Liver (tissue), 3 donors: ENCODE measurements around the gene SLC19A3.

Experiments
- EGR1 ChIP-seq, 2 donors: IDR thresholded peaks; 2 replicates each; pipeline ENCODE4 v1.6.1; 2016 to 2018; ENCODE audit warnings: antibody characterized with exemption in 2 of 2, low read depth in 2 of 2
- FOXA2 ChIP-seq: IDR thresholded peaks from 2 replicates; pipeline ENCODE4 v1.6.1; 2016; ENCODE audit warnings: antibody characterized with exemption
- GABPA ChIP-seq, 2 donors: IDR thresholded peaks in 1 of 2; conservative IDR thresholded peaks in 1 of 2; 2 replicates each; pipeline ENCODE4 v1.6.1; 2016; ENCODE audit warnings: antibody characterized with exemption in 2 of 2, mild to moderate bottlenecking in 1 of 2, moderate library complexity in 1 of 2
- NR2F2 ChIP-seq: IDR thresholded peaks from 2 replicates; pipeline ENCODE4 v1.6.1; 2016; ENCODE audit warnings: antibody characterized with exemption
- RAD21 ChIP-seq, 2 donors: IDR thresholded peaks; 2 replicates each; pipeline ENCODE4 v1.6.1; 2016; ENCODE audit warnings: antibody characterized with exemption in 2 of 2, mild to moderate bottlenecking in 2 of 2
- RXRA ChIP-seq, 2 donors: IDR thresholded peaks; 2 replicates each; pipeline ENCODE4 v1.6.1; 2017 to 2018; ENCODE audit warnings: antibody characterized with exemption in 2 of 2, mild to moderate bottlenecking in 1 of 2
- SP1 ChIP-seq: IDR thresholded peaks from 2 replicates; pipeline ENCODE4 v1.6.1; 2018; ENCODE audit warnings: antibody characterized with exemption, mild to moderate bottlenecking
- YY1 ChIP-seq: IDR thresholded peaks from 2 replicates; pipeline ENCODE4 v1.6.1; 2016; ENCODE audit warnings: antibody characterized with exemption, mild to moderate bottlenecking
- TF ChIP-seq, protein P1 (sequence below): fragments of 150-350 bp; IDR thresholded peaks from 2 replicates; pipeline ENCODE4 v1.5.1; 2017; ENCODE audit warnings: improper control_type of control experiment, low read depth, low read length; ENCODE audit not compliant: missing input control
- TF ChIP-seq, protein P2 (sequence below): IDR thresholded peaks from 2 replicates; pipeline ENCODE4 v1.6.1; 2016; ENCODE audit warnings: antibody characterized with exemption, mild to moderate bottlenecking
- TF ChIP-seq, protein P3 (sequence below): IDR thresholded peaks from 2 replicates; pipeline ENCODE4 v1.6.1; 2016; ENCODE audit warnings: antibody characterized with exemption
- TF ChIP-seq, protein P4 (sequence below): IDR thresholded peaks from 2 replicates; pipeline ENCODE4 v1.6.1; 2016; ENCODE audit warnings: antibody characterized with exemption
- donor health status: healthy.
- donor health status: healthy.

DNA sequence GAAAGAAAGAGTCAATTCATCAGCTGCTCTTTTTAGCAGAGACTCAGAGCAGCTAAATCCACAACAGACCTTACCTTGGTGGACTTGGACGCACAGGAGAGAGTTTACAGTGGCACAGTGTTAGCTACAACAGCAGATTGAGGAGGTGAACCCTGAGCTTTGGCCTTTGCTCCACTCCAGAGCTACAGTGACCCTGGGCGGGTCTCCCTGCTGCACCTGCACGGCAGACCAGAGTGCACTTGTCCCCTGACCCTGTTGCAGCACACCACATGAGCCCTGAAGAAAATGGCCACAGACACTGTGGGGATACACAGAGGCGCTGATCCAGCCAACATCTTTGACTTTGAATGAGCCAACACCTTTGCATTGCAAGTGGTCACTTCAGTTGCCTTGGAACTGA, 11.0 kb downstream of the SLC19A3 start:
- TF ChIP-seq, protein P1, sequence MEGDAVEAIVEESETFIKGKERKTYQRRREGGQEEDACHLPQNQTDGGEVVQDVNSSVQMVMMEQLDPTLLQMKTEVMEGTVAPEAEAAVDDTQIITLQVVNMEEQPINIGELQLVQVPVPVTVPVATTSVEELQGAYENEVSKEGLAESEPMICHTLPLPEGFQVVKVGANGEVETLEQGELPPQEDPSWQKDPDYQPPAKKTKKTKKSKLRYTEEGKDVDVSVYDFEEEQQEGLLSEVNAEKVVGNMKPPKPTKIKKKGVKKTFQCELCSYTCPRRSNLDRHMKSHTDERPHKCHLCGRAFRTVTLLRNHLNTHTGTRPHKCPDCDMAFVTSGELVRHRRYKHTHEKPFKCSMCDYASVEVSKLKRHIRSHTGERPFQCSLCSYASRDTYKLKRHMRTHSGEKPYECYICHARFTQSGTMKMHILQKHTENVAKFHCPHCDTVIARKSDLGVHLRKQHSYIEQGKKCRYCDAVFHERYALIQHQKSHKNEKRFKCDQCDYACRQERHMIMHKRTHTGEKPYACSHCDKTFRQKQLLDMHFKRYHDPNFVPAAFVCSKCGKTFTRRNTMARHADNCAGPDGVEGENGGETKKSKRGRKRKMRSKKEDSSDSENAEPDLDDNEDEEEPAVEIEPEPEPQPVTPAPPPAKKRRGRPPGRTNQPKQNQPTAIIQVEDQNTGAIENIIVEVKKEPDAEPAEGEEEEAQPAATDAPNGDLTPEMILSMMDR, result no peak
- no peak for TF ChIP-seq EGR1 (IDR thresholded peaks at IDR 0.05; ENCODE audit: low read depth in 2 of 2)
- peak; percentile 31 to 34 for TF ChIP-seq RAD21 (IDR thresholded peaks at IDR 0.05)
- peak; percentile 69 for TF ChIP-seq FOXA2
- TF ChIP-seq, protein P2, sequence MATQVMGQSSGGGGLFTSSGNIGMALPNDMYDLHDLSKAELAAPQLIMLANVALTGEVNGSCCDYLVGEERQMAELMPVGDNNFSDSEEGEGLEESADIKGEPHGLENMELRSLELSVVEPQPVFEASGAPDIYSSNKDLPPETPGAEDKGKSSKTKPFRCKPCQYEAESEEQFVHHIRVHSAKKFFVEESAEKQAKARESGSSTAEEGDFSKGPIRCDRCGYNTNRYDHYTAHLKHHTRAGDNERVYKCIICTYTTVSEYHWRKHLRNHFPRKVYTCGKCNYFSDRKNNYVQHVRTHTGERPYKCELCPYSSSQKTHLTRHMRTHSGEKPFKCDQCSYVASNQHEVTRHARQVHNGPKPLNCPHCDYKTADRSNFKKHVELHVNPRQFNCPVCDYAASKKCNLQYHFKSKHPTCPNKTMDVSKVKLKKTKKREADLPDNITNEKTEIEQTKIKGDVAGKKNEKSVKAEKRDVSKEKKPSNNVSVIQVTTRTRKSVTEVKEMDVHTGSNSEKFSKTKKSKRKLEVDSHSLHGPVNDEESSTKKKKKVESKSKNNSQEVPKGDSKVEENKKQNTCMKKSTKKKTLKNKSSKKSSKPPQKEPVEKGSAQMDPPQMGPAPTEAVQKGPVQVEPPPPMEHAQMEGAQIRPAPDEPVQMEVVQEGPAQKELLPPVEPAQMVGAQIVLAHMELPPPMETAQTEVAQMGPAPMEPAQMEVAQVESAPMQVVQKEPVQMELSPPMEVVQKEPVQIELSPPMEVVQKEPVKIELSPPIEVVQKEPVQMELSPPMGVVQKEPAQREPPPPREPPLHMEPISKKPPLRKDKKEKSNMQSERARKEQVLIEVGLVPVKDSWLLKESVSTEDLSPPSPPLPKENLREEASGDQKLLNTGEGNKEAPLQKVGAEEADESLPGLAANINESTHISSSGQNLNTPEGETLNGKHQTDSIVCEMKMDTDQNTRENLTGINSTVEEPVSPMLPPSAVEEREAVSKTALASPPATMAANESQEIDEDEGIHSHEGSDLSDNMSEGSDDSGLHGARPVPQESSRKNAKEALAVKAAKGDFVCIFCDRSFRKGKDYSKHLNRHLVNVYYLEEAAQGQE, result peak; percentile 59
- TF ChIP-seq, protein P3, sequence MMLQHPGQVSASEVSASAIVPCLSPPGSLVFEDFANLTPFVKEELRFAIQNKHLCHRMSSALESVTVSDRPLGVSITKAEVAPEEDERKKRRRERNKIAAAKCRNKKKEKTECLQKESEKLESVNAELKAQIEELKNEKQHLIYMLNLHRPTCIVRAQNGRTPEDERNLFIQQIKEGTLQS, result peak; percentile 67
- peak; percentile 67 for TF ChIP-seq NR2F2
- TF ChIP-seq, protein P4, sequence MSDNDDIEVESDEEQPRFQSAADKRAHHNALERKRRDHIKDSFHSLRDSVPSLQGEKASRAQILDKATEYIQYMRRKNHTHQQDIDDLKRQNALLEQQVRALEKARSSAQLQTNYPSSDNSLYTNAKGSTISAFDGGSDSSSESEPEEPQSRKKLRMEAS, result peak; percentile 87
- peak; percentile 97 for TF ChIP-seq SP1
- TF ChIP-seq RXRA (IDR thresholded peaks at IDR 0.05), result peak; percentile 98
- no peak for TF ChIP-seq GABPA (IDR thresholded peaks at IDR 0.05 in 1 of 2, conservative IDR thresholded peaks at IDR 0.05 in 1 of 2)
- peak; percentile 82 for TF ChIP-seq YY1
